HL-60 (cell line): ENCODE results near the gene BCAR1.

Source experiments
- DNase-seq, 2 experiments: peaks; one replicate each; pipeline ENCODE4 v3.0.0-alpha.2; 2010 to 2020; ENCODE audit warnings: low read depth in 1 of 2, low spot score in 1 of 2
- H3K27ac ChIP-seq: fragments of 250-450 bp; sonication (Bioruptor Pico); replicated peaks from 2 replicates; pipeline ENCODE4 v1.5.1; 2020; ENCODE audit warnings: mild to moderate bottlenecking, moderate library complexity
- H3K27me3 ChIP-seq: fragments of 250-450 bp; sonication (Bioruptor Pico); 2 replicates; pipeline ENCODE4 v1.5.1; 2021; ENCODE audit warnings: mild to moderate bottlenecking, moderate library complexity; ENCODE audit not compliant: insufficient read depth, poor library complexity, severe bottlenecking
- H3K4me3 ChIP-seq: replicated peaks from 2 replicates; pipeline ENCODE4 v1.5.1; 2011; ENCODE audit warnings: mild to moderate bottlenecking, control low read depth, low read length; ENCODE audit not compliant: insufficient read depth
- GABPA ChIP-seq: IDR thresholded peaks from 2 replicates; pipeline ENCODE4 v1.6.1; 2012; ENCODE audit warnings: low read depth
- POLR2AphosphoS5 ChIP-seq: IDR thresholded peaks from 2 replicates; pipeline ENCODE4 v1.6.1; 2012; ENCODE audit warnings: low read depth
- REST ChIP-seq: IDR thresholded peaks from 2 replicates; pipeline ENCODE4 v1.6.1; 2012; ENCODE audit warnings: low read depth; ENCODE audit not compliant: insufficient replicate concordance
- SPI1 ChIP-seq: IDR thresholded peaks from 2 replicates; pipeline ENCODE4 v1.6.1; 2012; ENCODE audit warnings: low read depth, mild to moderate bottlenecking, borderline replicate concordance
- long read RNA-seq: library from polyadenylated mRNA; unstranded; transcript quantifications from one replicate; pipeline ENCODE4 v2.0.0, GENCODE V29; 2020
- TF ChIP-seq, protein P1 (sequence below): IDR thresholded peaks from one replicate; pipeline ENCODE4 v1.5.1; 2011; ENCODE audit warnings: low read length, control low read depth, inconsistent platforms; ENCODE audit not compliant: insufficient read depth

BCAR1 gene, protein sequence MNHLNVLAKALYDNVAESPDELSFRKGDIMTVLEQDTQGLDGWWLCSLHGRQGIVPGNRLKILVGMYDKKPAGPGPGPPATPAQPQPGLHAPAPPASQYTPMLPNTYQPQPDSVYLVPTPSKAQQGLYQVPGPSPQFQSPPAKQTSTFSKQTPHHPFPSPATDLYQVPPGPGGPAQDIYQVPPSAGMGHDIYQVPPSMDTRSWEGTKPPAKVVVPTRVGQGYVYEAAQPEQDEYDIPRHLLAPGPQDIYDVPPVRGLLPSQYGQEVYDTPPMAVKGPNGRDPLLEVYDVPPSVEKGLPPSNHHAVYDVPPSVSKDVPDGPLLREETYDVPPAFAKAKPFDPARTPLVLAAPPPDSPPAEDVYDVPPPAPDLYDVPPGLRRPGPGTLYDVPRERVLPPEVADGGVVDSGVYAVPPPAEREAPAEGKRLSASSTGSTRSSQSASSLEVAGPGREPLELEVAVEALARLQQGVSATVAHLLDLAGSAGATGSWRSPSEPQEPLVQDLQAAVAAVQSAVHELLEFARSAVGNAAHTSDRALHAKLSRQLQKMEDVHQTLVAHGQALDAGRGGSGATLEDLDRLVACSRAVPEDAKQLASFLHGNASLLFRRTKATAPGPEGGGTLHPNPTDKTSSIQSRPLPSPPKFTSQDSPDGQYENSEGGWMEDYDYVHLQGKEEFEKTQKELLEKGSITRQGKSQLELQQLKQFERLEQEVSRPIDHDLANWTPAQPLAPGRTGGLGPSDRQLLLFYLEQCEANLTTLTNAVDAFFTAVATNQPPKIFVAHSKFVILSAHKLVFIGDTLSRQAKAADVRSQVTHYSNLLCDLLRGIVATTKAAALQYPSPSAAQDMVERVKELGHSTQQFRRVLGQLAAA
- long read RNA-seq: 0 reads

- H3K27ac ChIP-seq: no peak within 1 kb of the TSS
- no peak within 1 kb of the TSS for H3K4me3 ChIP-seq
- peaks cover 80% of the 10 kb centered on the region for H3K27me3 ChIP-seq
- TF ChIP-seq, protein P1, sequence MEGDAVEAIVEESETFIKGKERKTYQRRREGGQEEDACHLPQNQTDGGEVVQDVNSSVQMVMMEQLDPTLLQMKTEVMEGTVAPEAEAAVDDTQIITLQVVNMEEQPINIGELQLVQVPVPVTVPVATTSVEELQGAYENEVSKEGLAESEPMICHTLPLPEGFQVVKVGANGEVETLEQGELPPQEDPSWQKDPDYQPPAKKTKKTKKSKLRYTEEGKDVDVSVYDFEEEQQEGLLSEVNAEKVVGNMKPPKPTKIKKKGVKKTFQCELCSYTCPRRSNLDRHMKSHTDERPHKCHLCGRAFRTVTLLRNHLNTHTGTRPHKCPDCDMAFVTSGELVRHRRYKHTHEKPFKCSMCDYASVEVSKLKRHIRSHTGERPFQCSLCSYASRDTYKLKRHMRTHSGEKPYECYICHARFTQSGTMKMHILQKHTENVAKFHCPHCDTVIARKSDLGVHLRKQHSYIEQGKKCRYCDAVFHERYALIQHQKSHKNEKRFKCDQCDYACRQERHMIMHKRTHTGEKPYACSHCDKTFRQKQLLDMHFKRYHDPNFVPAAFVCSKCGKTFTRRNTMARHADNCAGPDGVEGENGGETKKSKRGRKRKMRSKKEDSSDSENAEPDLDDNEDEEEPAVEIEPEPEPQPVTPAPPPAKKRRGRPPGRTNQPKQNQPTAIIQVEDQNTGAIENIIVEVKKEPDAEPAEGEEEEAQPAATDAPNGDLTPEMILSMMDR: no peak
- TF ChIP-seq GABPA (no peak), SPI1 (no peak), POLR2AphosphoS5 (no peak), REST (no peak)
- DNase-seq: no peak
Measured at GRCh38 chr16:75251280-75252048, at the start of gene BCAR1. Gene BCAR1 (minus strand): TSS chr16:75251624. CDS start chr16:75251482, 142 bp downstream.

GRCh38 chr16:75298267-75298666 lies 46.8 kb upstream of the BCAR1 start:
- no peak overlapping the region for H3K4me3 ChIP-seq
- H3K27ac ChIP-seq: no peak overlapping the region
- DNase-seq: no peak
- H3K27me3 ChIP-seq: no peaks in the 10 kb centered on the region
- TF ChIP-seq SPI1 (no peak), REST (no peak), POLR2AphosphoS5 (no peak), GABPA (no peak)
- TF ChIP-seq, protein P1: no peak

DNA sequence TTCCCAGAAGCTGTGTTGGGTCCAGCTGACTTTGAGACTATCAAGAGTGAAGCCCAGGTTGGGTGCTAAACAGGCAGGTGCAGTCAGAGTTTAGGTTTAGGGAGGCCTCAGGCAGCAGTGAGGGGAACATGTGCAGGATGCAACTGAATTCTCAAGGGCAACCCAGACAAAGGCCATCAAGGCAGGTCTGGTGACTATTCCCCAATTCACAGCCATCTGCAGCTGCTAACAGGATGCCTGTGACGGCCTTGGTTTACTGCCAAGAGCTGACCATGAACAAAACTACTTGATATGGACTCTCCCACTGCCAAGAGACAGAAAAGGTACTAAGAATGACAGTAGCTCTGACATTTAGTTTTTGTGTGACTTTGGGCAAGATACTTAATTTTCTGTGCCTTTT lies 45.2 kb upstream of the BCAR1 start:
- Histone ChIP-seq H3K4me3 (no peak overlapping the region), H3K27ac (no peak overlapping the region), H3K27me3 (peaks cover 6% of the 10 kb centered on the region)
- TF ChIP-seq SPI1 (no peak), GABPA (no peak), REST (no peak), POLR2AphosphoS5 (no peak)
- TF ChIP-seq, protein P1: no peak
- no peak for DNase-seq
